Stimulated activated CD8-positive, alpha-beta memory T cell treated with anti-CD3 and anti-CD28 coated beads, Interleukin-15, amount 100 ng/mL, for 24 hours (primary cell): ENCODE data around the gene ITFG1.
"Not testable (repeated sequence)": the region's sequence is repeated elsewhere in the genome, so short reads cannot be mapped to it uniquely, and the experiment has no call there.

Experiments used
- DNase-seq: peaks from one replicate; pipeline ENCODE4 v3.0.0-alpha.2; 2020; ENCODE audit warnings: low read depth

ITFG1 gene

DNA sequence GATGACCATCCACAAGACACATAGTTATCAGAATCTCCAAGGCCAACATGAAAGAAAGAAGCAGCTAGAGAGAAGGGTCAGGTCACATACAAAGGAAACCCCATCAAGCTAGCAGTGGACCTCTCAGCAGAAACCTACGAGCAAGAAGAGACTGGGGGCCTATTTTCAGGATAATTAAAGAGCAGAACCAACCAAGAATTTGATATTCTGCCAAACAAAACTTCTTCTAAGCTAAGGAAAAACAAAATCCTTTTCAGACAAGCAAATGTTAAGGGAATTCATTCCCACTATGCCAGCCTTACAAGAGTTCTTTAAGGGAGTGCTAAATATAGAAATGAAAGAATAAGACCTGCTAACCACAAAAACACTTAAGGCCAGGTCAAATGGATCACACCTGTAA, 47.8 kb downstream of the ITFG1 start:
- no peak for DNase-seq

- no peak for DNase-seq
Measured at GRCh38 chr16:47408491-47408890, 52.4 kb downstream of the ITFG1 start.

GRCh38 chr16:47395733-47396498, 64.9 kb downstream of the ITFG1 start:
- no peak for DNase-seq

GRCh38 chr16:47392081-47392480, 68.8 kb downstream of the ITFG1 start:
- no peak for DNase-seq

DNA sequence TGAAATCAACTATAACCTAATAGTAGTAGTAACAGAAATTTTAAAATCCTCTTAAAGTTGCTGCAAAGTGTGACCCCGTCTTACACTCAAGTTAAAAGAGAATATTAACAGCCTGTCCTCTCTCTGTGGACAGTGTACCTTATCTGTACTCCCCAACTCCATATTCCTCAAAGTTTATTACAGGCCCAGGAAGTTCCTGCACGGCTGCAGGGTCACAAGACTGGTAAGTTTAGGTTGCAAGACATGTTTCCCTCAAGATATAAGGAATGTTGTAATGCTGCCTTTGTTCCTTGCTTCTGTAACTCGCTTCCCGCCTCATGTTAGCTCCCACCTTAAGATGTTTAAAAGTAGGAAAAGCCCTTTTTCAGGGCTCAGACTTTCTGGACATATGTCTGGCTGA, 72.2 kb downstream of the ITFG1 start:
- no peak for DNase-seq

DNA sequence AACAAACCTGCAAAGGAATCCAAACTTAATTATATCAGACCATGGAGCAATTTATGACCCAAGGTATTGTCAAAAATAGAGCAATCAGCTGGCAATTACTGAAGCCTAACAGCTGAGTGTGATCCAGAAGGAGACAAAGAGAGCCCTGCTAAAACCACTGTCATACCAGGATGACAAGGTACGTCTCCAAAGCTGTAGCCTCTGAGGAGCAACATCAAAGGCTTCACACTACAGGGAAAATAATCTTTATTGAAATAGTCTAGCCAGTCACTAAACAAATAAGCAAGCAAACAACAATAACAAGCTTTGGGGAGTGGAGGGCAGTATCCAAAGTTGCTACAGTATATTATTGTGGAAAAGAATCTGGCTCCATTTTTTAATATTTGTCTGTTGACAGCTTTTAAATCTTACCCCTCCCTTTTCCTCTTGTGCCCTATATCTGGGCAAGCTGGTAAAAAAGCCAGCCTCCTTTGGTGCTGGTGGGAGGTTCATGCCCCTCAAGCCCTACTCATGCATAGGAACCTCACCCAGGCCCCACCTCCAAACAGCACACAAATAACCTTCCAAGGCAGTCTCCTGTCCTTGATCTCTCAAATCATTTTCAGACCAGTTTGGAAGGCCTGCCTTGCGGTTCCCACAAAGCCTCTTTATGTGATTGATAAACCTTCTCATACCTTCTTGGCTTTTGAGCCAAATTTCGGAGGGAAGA, 73.7 kb downstream of the ITFG1 start:
- DNase-seq: no peak

- DNase-seq: no peak
Measured at GRCh38 chr16:47386201-47386718, 74.6 kb downstream of the ITFG1 start.

DNA sequence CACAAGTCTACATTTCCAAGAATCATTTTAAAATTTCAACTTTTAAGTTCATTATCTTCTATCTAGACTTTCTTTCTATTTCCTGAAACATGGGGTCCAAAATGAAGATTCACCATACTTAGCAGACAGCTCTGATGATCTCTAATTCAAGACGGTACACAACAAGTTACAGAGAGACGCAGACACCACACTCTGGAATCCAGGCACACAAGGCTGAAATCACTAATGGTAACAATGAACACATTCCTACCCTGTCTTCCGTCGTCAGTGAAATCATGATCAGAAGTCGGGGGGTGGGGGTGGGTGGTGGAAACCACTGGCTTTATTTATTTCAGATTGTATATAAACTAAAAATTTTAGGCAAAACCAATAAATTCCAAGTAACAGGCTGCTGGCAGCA, 78.5 kb downstream of the ITFG1 start:
- no peak for DNase-seq

DNA sequence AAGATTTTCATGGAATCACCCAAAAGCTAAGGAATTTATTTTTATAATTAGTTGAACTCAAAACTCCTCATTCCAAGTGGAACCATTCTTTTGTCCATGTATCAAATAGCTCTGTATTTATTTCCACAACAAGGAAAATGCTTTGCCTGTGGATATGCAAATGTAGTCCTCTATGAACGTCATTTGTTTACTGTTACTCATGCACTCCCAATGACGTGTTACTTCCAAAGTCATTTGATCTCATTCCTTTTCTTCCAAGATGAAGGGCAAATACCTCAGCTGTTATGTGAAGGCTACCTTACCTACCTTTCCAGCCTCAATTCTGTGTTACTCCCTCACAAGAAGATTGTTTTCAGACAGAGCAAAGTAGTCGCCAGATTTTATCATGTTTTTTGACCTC, 83.7 kb downstream of the ITFG1 start:
- DNase-seq: no peak

DNA sequence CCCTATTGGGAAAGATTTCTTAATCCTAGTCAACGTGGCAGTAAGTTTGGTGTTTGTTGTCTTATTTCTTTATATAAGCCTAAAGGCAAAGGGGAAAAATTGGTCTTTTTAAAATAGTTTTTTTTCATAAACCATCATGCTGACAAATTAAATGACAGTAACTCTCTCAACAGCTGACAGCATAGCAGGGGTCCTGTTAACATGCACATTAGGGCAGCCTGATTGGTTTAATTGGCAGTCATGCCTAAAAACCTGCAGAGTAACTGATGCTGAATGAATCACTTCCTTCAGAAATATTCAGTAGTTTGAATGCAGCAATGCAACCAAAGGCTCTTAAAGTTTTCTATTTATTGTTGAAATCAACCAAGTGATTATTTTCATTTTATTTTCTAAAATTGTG, 85.4 kb downstream of the ITFG1 start:
- no peak for DNase-seq

DNA sequence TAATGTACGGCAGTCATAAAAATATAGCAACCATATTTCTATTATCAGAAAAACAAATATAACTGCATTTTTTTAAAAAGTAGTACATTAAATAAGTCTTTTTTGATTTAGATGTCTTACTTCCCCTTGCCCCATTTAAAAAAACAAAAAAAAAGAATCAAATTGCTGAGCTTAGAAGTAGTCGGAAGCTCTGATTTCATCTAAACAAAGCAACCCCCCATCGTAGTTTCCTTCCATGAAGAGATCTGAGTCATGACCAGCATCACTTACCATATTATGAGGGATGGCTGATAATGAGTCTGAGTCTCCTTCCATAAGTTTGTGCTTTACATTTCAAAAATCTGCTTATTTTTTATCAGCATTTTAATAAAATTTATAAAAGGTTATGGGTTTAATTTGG, 86.2 kb downstream of the ITFG1 start:
- DNase-seq: no peak

- no peak for DNase-seq
Measured at GRCh38 chr16:47371271-47372014, 89.4 kb downstream of the ITFG1 start.

DNA sequence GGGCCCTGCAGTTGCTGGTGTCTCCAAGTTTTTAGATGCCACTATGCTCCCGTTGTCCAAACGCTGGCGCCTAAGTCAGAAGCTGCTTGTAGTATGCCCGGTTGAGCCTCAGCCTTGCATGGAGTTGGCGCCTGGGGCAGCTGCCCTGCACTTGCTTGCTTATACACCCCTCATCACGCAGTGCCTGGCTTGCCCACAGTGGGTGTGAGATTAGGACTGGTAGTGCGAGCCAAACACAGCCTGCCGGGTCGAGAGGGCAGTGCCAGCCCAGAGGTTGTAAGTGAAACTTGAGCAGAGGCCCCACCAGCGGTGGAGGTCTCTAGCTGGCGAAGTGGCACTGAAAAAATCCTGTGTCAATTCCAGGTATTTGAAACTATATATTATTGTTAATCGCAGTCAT, 90.3 kb downstream of the ITFG1 start:
- no peak for DNase-seq

- no peak for DNase-seq
Measured at GRCh38 chr16:47366228-47366627, 94.6 kb downstream of the ITFG1 start.

DNA sequence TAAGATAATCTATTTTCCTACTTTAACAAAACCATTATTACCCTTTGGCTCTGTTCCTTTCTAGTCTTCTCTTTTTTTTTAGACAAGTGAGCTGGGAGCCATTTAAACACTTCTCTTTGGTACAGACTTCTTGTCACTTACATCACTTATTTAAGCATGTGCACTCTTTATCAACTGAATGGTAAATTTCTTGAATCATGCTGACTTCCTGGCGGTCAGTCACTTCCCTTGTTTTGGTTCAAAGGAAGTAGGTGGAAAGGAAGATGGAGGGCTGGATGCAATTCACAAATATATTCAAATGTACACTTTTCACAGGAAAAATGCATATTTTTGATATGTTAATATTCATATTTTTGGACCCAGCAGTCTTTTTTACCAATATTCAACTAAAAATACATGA, 97.1 kb downstream of the ITFG1 start:
- DNase-seq: no peak

GRCh38 chr16:47359478-47359877, 101.4 kb downstream of the ITFG1 start:
- no peak for DNase-seq

- DNase-seq: no peak
Measured at GRCh38 chr16:47358816-47359215, 102.0 kb downstream of the ITFG1 start.

DNA sequence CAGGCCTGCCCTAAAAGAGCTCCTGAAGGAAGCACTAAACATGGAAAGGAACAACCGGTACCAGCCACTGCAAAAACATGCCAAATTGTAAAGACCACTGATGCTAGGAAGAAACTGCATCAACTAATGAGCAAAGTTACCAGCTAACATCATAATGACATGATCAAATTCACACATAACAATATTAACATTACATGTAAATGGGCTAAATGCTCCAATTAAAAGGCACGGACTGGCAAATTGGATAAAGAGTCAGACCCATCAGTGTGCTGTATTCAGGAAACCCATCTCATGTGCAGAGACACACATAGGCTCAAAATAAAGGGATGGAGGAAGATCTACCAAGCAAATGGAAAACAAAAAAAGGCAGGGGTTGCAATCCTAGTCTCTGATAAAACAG, 111.8 kb downstream of the ITFG1 start:
- not testable (repeated sequence) for DNase-seq

GRCh38 chr16:47347021-47347696, 113.7 kb downstream of the ITFG1 start:
- DNase-seq: not testable (repeated sequence)

DNA sequence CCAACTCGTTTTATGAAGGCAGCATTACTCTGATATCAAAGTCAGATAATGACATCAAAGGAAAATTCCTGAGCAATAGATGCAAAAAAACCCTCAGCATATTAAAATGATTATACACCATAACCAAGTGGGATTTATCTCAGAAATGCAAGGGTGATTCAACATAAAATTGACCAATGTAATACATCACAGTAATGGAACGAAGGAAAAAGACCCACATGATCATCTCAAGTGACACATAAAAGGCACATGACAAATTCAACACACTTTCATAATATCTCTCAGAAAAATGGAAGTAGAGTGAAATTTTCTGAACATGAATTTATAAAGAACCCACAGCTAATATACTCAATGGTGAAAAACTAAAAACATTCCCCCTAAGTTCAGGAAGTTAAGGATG, 118.8 kb downstream of the ITFG1 start:
- DNase-seq: no peak

GRCh38 chr16:47330562-47330961, 130.3 kb downstream of the ITFG1 start:
- not testable (repeated sequence) for DNase-seq

GRCh38 chr16:47324309-47324708, 136.6 kb downstream of the ITFG1 start:
- not testable (repeated sequence) for DNase-seq
